GM18951 (cell line): ENCODE measurements around the gene ELP4.

ENCODE experiments used
- POLR2A ChIP-seq: IDR thresholded peaks from 4 replicates; pipeline ENCODE4 v1.6.1; 2011; ENCODE audit warnings: mild to moderate bottlenecking; ENCODE audit not compliant: insufficient read length, insufficient read depth; ENCODE audit errors: extremely low read depth
- in situ Hi-C: fragments of 300-500 bp; cut with MboI; formaldehyde crosslinking; loops from one replicate; pipeline ENCODE4 v1.12.0; 2022; ENCODE audit warnings: low sequenced_read_pairs, mixed read lengths, inconsistent platforms; ENCODE audit not compliant: unreplicated experiment

ELP4 gene

DNA sequence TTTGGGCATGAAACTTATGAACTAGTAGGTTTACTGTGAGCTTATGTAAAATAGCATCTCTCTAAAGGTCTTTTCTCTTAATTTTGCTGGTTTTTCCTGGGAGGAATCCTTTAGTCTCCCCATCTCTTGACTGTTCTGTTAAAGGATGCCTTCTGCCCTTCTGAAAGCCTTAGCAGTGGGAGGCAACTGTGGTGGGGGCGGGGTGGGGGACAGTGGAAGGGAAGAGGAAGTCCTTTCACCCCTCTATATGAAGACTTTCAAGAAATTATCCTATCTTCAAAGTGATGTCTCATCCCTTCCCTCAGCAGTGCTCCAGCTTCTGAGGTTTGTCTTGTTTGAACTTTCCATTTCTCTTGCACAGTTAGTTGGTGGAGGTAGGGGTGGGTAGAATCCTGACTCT is 73.1 kb downstream of the ELP4 start:
- in situ Hi-C loops, result no loop called here
- no peak for TF ChIP-seq POLR2A

GRCh38 chr11:31598454-31598853 is 88.9 kb downstream of the ELP4 start:
- in situ Hi-C loops, result no loop called here
- TF ChIP-seq POLR2A, result no peak

- in situ Hi-C loops, result no loop called here
- TF ChIP-seq POLR2A, result no peak
Observed at GRCh38 chr11:31601635-31602282, 92.2 kb downstream of the ELP4 start.

DNA sequence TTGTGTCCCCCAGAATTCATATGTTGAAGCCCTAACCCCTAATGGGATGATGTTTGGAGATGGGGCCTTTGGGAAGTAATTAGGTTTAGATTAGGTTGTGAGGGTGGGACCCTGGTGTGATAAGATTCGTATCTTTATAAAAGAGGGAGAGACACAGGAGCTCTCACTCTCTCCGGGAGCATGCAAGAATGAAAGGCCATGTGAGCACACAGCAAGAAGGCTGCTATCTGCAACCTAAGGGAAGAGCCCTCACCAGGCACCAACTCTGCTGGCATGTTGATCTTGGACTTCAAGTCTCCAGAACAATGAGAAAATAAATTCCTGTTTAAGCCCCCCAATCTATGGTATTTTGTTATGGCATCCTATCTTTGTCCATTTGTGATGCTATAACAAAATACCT is 97.3 kb downstream of the ELP4 start:
- in situ Hi-C loops, result no loop called here
- no peak for TF ChIP-seq POLR2A

GRCh38 chr11:31607914-31608313 is 98.3 kb downstream of the ELP4 start:
- in situ Hi-C loops, result no loop called here
- no peak for TF ChIP-seq POLR2A

- in situ Hi-C loops, result no loop called here
- no peak for TF ChIP-seq POLR2A
Observed at GRCh38 chr11:31608995-31609394, 99.4 kb downstream of the ELP4 start.

DNA sequence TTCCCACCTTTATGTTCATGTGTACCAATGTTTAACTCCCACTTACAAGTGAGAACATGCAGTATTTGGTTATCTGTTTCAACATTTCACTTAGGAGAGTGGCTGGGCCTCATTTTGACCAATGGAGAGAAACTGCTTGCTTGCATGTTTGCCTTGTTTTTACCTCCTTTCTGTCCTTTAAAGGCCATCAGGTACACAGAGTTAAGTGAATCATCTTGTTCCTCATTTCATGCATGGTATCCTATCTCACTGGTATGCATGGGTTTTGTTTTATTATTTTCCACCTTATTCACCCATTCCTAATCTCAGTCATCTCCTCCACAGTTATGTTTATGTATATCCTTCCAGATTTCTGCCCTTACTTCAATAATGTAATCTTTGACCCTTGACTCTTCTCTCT is 101.0 kb downstream of the ELP4 start:
- no peak for TF ChIP-seq POLR2A

DNA sequence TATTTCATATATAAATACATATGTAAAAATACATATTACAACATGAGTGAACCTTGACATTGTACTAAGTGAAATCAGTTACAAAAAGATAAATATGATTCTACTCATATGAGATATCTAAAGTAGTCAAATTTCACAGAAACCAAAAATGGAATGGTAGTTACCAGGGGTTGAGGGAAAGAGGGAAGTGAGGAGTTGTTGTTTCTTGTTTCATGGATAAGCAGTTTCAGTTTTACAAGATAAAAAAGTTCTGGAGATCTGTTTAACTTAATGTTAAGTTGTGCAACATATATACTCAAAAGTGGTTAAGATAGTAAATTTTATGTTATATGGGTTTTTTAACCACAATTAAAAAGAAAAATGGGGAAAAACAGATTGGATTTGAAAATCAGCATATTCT is 107.7 kb downstream of the ELP4 start:
- no peak for TF ChIP-seq POLR2A
- in situ Hi-C loops, result no loop called here

More for the DNA sequence above, 101.0 kb downstream of the ELP4 start:
- in situ Hi-C loops, result no loop called here

DNA sequence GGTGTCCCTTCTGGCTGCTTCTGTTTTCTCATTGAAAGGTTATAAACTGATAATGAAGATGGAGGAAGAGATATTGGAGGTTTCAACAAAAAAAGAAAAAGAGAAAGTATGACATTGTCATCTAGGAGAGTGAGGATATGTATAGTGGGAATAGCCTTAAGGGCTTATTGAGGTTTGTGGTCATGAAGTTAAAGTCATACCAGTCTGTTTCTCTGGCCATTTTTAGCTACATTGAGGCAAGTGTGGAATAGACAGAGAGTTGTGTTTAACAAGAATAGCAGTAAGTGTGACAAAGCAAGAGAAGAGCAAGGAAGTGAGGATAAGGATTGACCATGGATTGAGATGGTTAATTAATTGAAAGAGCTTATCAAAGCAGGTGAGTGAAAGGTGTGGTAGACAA is 110.4 kb downstream of the ELP4 start:
- no peak for TF ChIP-seq POLR2A

DNA sequence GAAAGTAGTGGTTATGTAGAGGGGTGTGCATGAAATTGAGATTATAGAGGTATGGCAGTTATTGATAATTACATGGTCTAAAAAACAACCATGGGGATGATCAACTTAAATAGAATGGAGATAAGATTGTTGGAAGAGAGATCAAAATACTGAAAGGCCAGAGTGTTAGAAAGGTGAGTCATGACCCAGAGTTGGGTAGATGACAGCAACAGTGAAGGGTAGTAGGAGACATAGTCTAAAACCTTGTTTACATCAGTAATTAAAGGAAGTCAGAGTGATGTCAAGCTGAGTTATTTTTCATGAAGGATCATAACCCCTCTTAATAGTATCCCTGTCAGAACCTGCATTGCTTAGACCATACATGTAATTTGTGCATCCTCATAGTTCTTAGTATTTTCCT is 110.9 kb downstream of the ELP4 start:
- in situ Hi-C loops, result no loop called here
- TF ChIP-seq POLR2A, result no peak

More for the DNA sequence above, 110.4 kb downstream of the ELP4 start:
- in situ Hi-C loops, result no loop called here

DNA sequence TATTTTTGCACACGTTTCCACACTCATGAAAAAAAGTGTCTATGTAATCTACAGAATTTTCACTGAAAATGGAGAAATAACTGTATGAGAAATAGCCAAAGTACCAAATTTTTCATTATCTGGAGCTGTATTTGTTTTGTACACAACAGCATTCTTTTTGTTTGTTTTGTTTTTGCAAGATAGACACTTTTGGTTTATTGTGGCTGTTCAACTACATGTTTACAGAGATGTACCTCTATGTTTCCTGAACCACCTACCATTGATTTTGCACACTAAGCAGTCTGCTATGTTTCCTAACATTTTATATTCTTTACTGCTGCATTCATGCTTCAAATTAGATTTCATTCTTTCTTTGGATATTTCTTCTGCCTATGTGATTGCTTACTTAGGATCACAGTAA is 116.3 kb downstream of the ELP4 start:
- no peak for TF ChIP-seq POLR2A
- in situ Hi-C loops, result no loop called here

- TF ChIP-seq POLR2A, result no peak
- in situ Hi-C loops, result no loop called here
Observed at GRCh38 chr11:31628111-31628510, 118.5 kb downstream of the ELP4 start.

GRCh38 chr11:31636983-31637382 is 127.4 kb downstream of the ELP4 start:
- in situ Hi-C loops, result no loop called here
- no peak for TF ChIP-seq POLR2A

DNA sequence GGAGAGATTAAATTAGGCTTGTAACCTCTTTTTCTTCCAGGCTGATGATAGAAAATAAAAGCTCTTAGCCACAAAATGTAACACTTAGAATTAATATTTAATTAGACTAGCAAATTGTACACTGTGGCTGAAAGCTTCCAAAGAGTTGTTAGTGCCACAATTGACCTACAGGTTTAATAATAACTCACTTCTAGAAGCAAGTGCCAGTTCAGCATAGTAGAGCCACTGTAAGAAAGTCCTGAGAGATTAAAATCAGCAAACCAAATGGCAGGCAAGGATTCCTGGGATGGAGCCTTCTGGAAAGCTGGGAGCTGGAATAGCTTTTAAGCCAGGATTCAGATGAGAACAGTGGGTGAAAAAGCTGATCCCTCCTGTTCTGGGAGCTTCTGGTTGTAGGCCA is 131.0 kb downstream of the ELP4 start:
- in situ Hi-C loops, result no loop called here
- no peak for TF ChIP-seq POLR2A
